CD4-positive, alpha-beta T cell treated with Interleukin-17A for 4 hours (primary cell): ENCODE measurements around the gene RASAL2.
"Not testable (repeated sequence)": the region's sequence is repeated elsewhere in the genome, so short reads cannot be mapped to it uniquely, and the experiment has no call there.

Experiments used
- DNase-seq: peaks from one replicate; pipeline ENCODE4 v3.0.0-alpha.2; 2020; ENCODE audit warnings: mixed read lengths

The RASAL2 gene

GRCh38 chr1:178301141-178301540 is 207.2 kb downstream of the RASAL2 start:
- no peak for DNase-seq

- no peak for DNase-seq
Measured at GRCh38 chr1:178307264-178307663, 213.4 kb downstream of the RASAL2 start.

- no peak for DNase-seq
Measured at GRCh38 chr1:178308438-178308837, 214.5 kb downstream of the RASAL2 start.

- DNase-seq: no peak
Measured at GRCh38 chr1:178310685-178311105, 216.8 kb downstream of the RASAL2 start.

GRCh38 chr1:178311164-178311563 is 217.3 kb downstream of the RASAL2 start:
- DNase-seq: no peak

GRCh38 chr1:178320280-178320982 is 226.5 kb downstream of the RASAL2 start:
- not testable (repeated sequence) for DNase-seq

GRCh38 chr1:178323067-178323466 is 229.2 kb downstream of the RASAL2 start:
- no peak for DNase-seq

- no peak for DNase-seq
Measured at GRCh38 chr1:178324003-178324402, 230.1 kb downstream of the RASAL2 start.

GRCh38 chr1:178328728-178329127 is 234.8 kb downstream of the RASAL2 start:
- DNase-seq: no peak

- no peak for DNase-seq
Measured at GRCh38 chr1:178330153-178330552, 236.2 kb downstream of the RASAL2 start.

GRCh38 chr1:178330848-178331497 is 237.1 kb downstream of the RASAL2 start:
- DNase-seq: no peak

GRCh38 chr1:178335426-178335825 is 241.5 kb downstream of the RASAL2 start:
- DNase-seq: no peak

- no peak for DNase-seq
Measured at GRCh38 chr1:178337091-178337706, 243.3 kb downstream of the RASAL2 start.

- no peak for DNase-seq
Measured at GRCh38 chr1:178339834-178340233, 245.9 kb downstream of the RASAL2 start.

- no peak for DNase-seq
Measured at GRCh38 chr1:178341261-178341956, 247.5 kb downstream of the RASAL2 start.

- no peak for DNase-seq
Measured at GRCh38 chr1:178342745-178343144, 248.8 kb downstream of the RASAL2 start.

GRCh38 chr1:178344513-178345091 is 250.7 kb downstream of the RASAL2 start:
- DNase-seq: no peak

- no peak for DNase-seq
Measured at GRCh38 chr1:178345238-178345637, 251.3 kb downstream of the RASAL2 start.

- no peak for DNase-seq
Measured at GRCh38 chr1:178345807-178346206, 251.9 kb downstream of the RASAL2 start.

GRCh38 chr1:178349801-178350200 is 255.9 kb downstream of the RASAL2 start:
- DNase-seq: no peak

- not testable (repeated sequence) for DNase-seq
Measured at GRCh38 chr1:178351911-178352310, 258.0 kb downstream of the RASAL2 start.

- DNase-seq: no peak
Measured at GRCh38 chr1:178352790-178353416, 259.0 kb downstream of the RASAL2 start.

GRCh38 chr1:178353524-178353923 is 259.6 kb downstream of the RASAL2 start:
- no peak for DNase-seq
